Erythroblast (primary cell): ENCODE results near the gene DNAH9.

Experiments
- GATA1 ChIP-seq: IDR thresholded peaks from 2 replicates; pipeline ENCODE4 v1.6.1; 2011; ENCODE audit warnings: low read depth, mild to moderate bottlenecking, control low read depth, low read length, moderate library complexity
- POLR2A ChIP-seq: IDR thresholded peaks from 2 replicates; pipeline ENCODE4 v1.6.1; 2011; ENCODE audit warnings: mild to moderate bottlenecking, low read length

DNA sequence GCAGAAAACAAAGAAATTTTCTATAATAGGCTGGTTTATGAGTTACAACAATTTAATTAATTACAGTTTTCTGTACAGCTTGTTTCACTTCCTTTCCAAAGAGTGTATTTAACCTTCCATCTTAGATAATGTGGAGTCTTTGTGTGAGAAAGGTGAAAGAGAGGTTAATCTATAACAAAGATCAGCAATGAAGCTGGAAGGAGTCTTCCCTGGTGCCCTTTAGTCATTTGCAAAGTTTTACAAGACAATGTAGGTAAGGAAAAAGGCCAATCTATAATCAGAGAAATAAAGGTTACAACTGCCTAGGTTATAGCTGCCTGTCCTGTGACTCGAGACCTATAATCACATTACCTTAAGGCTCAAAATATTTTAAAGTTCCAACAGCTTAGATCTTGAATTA is 257.0 kb downstream of the DNAH9 start:
- TF ChIP-seq POLR2A (no peak), GATA1 (no peak)
